LHCN-M2 (cell line): ENCODE data around the gene SIRT2. TPM values are rescaled to one million over a fixed set of nuclear protein-coding genes. Genes with fewer than 3 reads are reported as not detected.

Experiments used
- DNase-seq: peaks from one replicate; pipeline ENCODE4 v3.0.0-alpha.2; 2012; ENCODE audit warnings: low read depth
- total RNA-seq: library from RNA; depleted of rRNA; stranded (reverse); fragments of >200 nt; gene quantifications from 2 replicates; pipeline ENCODE4 v1.2.3, GENCODE V29; 2014; rRNA removed

The SIRT2 gene
- total RNA-seq, 1 experiment from 2014 or later, result 73.2 TPM

GRCh38 chr19:38830039-38830733, 69.2 kb downstream of the SIRT2 start:
- peak; percentile 54 for DNase-seq

DNA sequence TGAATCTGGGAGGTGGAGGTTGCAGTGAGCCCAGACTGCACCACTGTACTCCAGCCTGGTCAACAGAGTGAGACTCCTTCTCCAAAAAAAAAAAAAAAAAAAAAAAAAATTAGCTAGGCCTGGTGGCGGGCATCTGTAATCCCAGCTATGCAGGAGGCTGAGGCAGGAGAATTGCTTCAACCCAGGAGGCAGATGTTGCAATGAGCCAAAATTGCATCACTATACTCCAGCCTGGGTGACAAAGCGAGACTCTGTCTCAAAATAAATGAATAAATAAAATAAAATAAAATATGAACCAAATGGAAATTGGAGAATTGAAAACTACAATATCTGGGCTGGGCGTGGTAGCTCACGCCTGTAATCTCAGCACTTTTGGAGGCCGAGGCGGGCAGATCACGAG, 70.2 kb downstream of the SIRT2 start:
- DNase-seq, result peak; percentile 16

Other genes with a start within 250 kb of the SIRT2 start
- gene CAPN12, start 155.1 kb downstream of the SIRT2 start, total RNA-seq, result not detected in 2 replicates
- not detected in 2 replicates for gene LGALS7, start 126.1 kb downstream of the SIRT2 start, total RNA-seq
- not detected in 2 replicates for gene LGALS7B, start 110.4 kb downstream of the SIRT2 start, total RNA-seq
- not detected in 2 replicates for gene LGALS4, start 86.7 kb downstream of the SIRT2 start, total RNA-seq
- 28.7 and 41.0 TPM in 2 replicates for gene ECH1, start 67.8 kb downstream of the SIRT2 start, total RNA-seq
- 289 and 297 TPM in 2 replicates for gene HNRNPL, start 49.6 kb downstream of the SIRT2 start, total RNA-seq
- 0.34 TPM in 1 of 2 replicates, not detected in the other for gene RINL, start 21.3 kb downstream of the SIRT2 start, total RNA-seq
- 20.3 and 21.8 TPM in 2 replicates for gene NFKBIB, start 351 bp upstream of the SIRT2 start, total RNA-seq
- not detected in 2 replicates for gene CCER2, start 12.6 kb upstream of the SIRT2 start, total RNA-seq
- gene SARS2, start 31.1 kb upstream of the SIRT2 start, total RNA-seq, result 29.9 and 35.9 TPM in 2 replicates
- 67.2 and 80.3 TPM in 2 replicates for gene MRPS12, start 31.3 kb upstream of the SIRT2 start, total RNA-seq
- 26.3 and 31.2 TPM in 2 replicates for gene FBXO17, start 76.1 kb upstream of the SIRT2 start, total RNA-seq
- gene FBXO27, start 132.9 kb upstream of the SIRT2 start, total RNA-seq, result 4.4 and 14.0 TPM in 2 replicates
- gene ACP7, start 184.8 kb upstream of the SIRT2 start, total RNA-seq, result 0.13 and 0.29 TPM in 2 replicates
- gene PAK4, start 226.2 kb upstream of the SIRT2 start, total RNA-seq, result 10.8 and 15.5 TPM in 2 replicates